H1 (cell line): ENCODE data around the gene ACSF2. TPM values are rescaled to one million over a fixed set of nuclear protein-coding genes. Genes with fewer than 3 reads are reported as not detected.

ENCODE experiments used
- CTCF ChIA-PET: fragments of 300-600 bp; sonication (Branson Sonifier 250); formaldehyde crosslinking; loops from one replicate; lab custom pipeline; 2021; ENCODE audit not compliant: partially characterized antibody; lab: Charles Lee
- POLR2A ChIA-PET: fragments of 300-600 bp; sonication (Branson Sonifier 250); formaldehyde crosslinking; loops from one replicate; lab custom pipeline; 2021; ENCODE audit warnings: inconsistent platforms; ENCODE audit not compliant: partially characterized antibody; lab: Charles Lee
- DNase-seq, 2 experiments: peaks; one replicate each; pipeline versions ENCODE4 v3.0.0 to v3.0.0-alpha.2; 2010 to 2022; ENCODE audit warnings: low spot score in 2 of 2, low read depth in 1 of 2, mixed read lengths in 1 of 2
- FAIRE-seq: peaks from 2 replicates; lab custom pipeline; 2011; peaks lifted over from hg19 to GRCh38; lab: Jason Lieb, UNC
- H2AFZ ChIP-seq: 2 replicates; pipeline ENCODE4 v1.8.1; 2012; ENCODE audit warnings: low read length, inconsistent platforms
- H2AK5ac ChIP-seq: 2 replicates; pipeline ENCODE4 v1.6.1; 2013; ENCODE audit warnings: low read depth, low read length
- H2BK120ac ChIP-seq: replicated peaks from 2 replicates; pipeline ENCODE3; 2013; ENCODE audit warnings: low read depth, low read length, inconsistent platforms
- H2BK12ac ChIP-seq: 2 replicates; pipeline ENCODE4 v1.6.1; 2013; ENCODE audit warnings: low read depth, low read length
- H2BK15ac ChIP-seq: 2 replicates; pipeline ENCODE4 v1.6.1; 2013; ENCODE audit warnings: low read length
- H2BK20ac ChIP-seq: 2 replicates; pipeline ENCODE4 v1.6.1; 2013; ENCODE audit warnings: low read length
- H2BK5ac ChIP-seq: 2 replicates; pipeline ENCODE4 v1.6.1; 2013; ENCODE audit warnings: low read depth, low read length
- H3K14ac ChIP-seq: 2 replicates; pipeline ENCODE4 v1.6.1; 2013; ENCODE audit warnings: inconsistent platforms; ENCODE audit not compliant: insufficient read length
- H3K18ac ChIP-seq: 2 replicates; pipeline ENCODE4 v1.6.1; 2013; ENCODE audit warnings: low read length; ENCODE audit errors: extremely low read depth
- H3K23ac ChIP-seq: 2 replicates; pipeline ENCODE4 v1.6.1; 2013; ENCODE audit warnings: inconsistent platforms; ENCODE audit not compliant: insufficient read length
- H3K23me2 ChIP-seq: 2 replicates; pipeline ENCODE4 v1.6.1; 2013; ENCODE audit warnings: low read depth, low read length
- H3K27ac ChIP-seq: 2 replicates; pipeline ENCODE4 v1.6.1; 2011; ENCODE audit warnings: low read depth, low read length, inconsistent platforms
- H3K27me3 ChIP-seq, 4 experiments: replicated peaks in 1 of 4; 1 replicate in 1 of 4; 2 replicates in 3 of 4; pipeline versions ENCODE4 v1.6.1 to v1.8.1; 2011 to 2013; ENCODE audit warnings: low read length in 3 of 4, mild to moderate bottlenecking in 3 of 4, inconsistent platforms in 2 of 4, mixed read lengths in 2 of 4, moderate library complexity in 1 of 4; ENCODE audit not compliant: control insufficient read depth in 3 of 4, insufficient read depth in 3 of 4; ENCODE audit errors: extremely low read depth in 1 of 4
- H3K36me3 ChIP-seq, 4 experiments: 2 replicates each; pipeline versions ENCODE4 v1.6.1 to v1.8.1; 2011 to 2013; ENCODE audit warnings: mild to moderate bottlenecking in 4 of 4, low read length in 3 of 4, moderate library complexity in 2 of 4, control low read depth in 1 of 4, inconsistent platforms in 1 of 4; ENCODE audit not compliant: insufficient read depth in 4 of 4, control insufficient read depth in 2 of 4
- H3K4ac ChIP-seq: replicated peaks from 2 replicates; pipeline ENCODE3; 2013; ENCODE audit warnings: low read length, low read depth, mixed read lengths, inconsistent platforms; ENCODE audit not compliant: insufficient read length
- H3K4me1 ChIP-seq, 4 experiments: replicated peaks in 1 of 4; 1 replicate in 1 of 4; 2 replicates in 3 of 4; pipeline versions ENCODE4 v1.6.1 to v1.8.1; 2011 to 2013; ENCODE audit warnings: low read length in 3 of 4, inconsistent platforms in 2 of 4, mixed read lengths in 1 of 4; ENCODE audit not compliant: insufficient read depth in 4 of 4, control insufficient read depth in 3 of 4
- H3K4me2 ChIP-seq, 2 experiments: 2 replicates each; pipeline versions ENCODE4 v1.6.1 to v1.8.1; 2011 to 2013; ENCODE audit warnings: low read depth in 2 of 2, low read length in 2 of 2, control low read depth in 1 of 2, inconsistent platforms in 1 of 2, mild to moderate bottlenecking in 1 of 2; ENCODE audit not compliant: insufficient read depth in 1 of 2
- H3K4me3 ChIP-seq, 4 experiments: fragments of 200-600, 300-600 bp in 1 of 4; sonication (generic), shearing (Covaris generic), sonication (Bioruptor Twin) in 1 of 4; 2 replicates each; pipeline versions ENCODE4 v1.5.1 to v1.8.1; 2011 to 2016; ENCODE audit warnings: low read length in 4 of 4, low read depth in 3 of 4, control low read depth in 2 of 4, inconsistent platforms in 2 of 4, mild to moderate bottlenecking in 2 of 4, mixed read lengths in 1 of 4, moderate library complexity in 1 of 4; ENCODE audit not compliant: insufficient read depth in 2 of 4; ENCODE audit errors: extremely low read depth in 1 of 4
- H3K56ac ChIP-seq: replicated peaks from 2 replicates; pipeline ENCODE3; 2013; ENCODE audit warnings: low read depth, mild to moderate bottlenecking, mixed read lengths, low read length, inconsistent platforms; ENCODE audit not compliant: insufficient read length
- H3K79me1 ChIP-seq: 2 replicates; pipeline ENCODE4 v1.6.1; 2013; ENCODE audit warnings: low read depth, low read length, control low read depth
- H3K79me2 ChIP-seq, 2 experiments: 2 replicates each; pipeline versions ENCODE4 v1.6.1 to v1.8.1; 2012 to 2013; ENCODE audit warnings: low read length in 2 of 2, mild to moderate bottlenecking in 2 of 2, inconsistent platforms in 1 of 2; ENCODE audit not compliant: insufficient read depth in 2 of 2, control insufficient read depth in 1 of 2
- H3K9ac ChIP-seq, 4 experiments: replicated peaks in 1 of 4; 1 replicate in 1 of 4; 2 replicates in 3 of 4; pipeline versions ENCODE4 v1.6.1 to v1.8.1; 2011 to 2013; ENCODE audit warnings: low read depth in 3 of 4, low read length in 3 of 4, control low read depth in 2 of 4, mild to moderate bottlenecking in 2 of 4, moderate library complexity in 2 of 4, inconsistent platforms in 1 of 4; ENCODE audit errors: extremely low read depth in 1 of 4
- H3K9me3 ChIP-seq, 2 experiments: 2 replicates each; pipeline versions ENCODE4 v1.6.1 to v1.8.1; 2012 to 2013; ENCODE audit warnings: mild to moderate bottlenecking in 2 of 2, moderate library complexity in 2 of 2, control low read depth in 1 of 2, inconsistent platforms in 1 of 2, low read depth in 1 of 2, low read length in 1 of 2, mixed read lengths in 1 of 2; ENCODE audit not compliant: insufficient read depth in 2 of 2
- H4K20me1 ChIP-seq, 2 experiments: replicated peaks in 1 of 2; 2 replicates each; pipeline versions ENCODE3 to v1.8.1; 2011 to 2013; ENCODE audit warnings: inconsistent platforms in 2 of 2, low read length in 2 of 2, mild to moderate bottlenecking in 1 of 2; ENCODE audit not compliant: insufficient read depth in 2 of 2, control insufficient read depth in 1 of 2
- H4K5ac ChIP-seq: 2 replicates; pipeline ENCODE4 v1.6.1; 2013; ENCODE audit warnings: low read length, low read depth, mixed read lengths, inconsistent platforms; ENCODE audit not compliant: insufficient read length
- H4K8ac ChIP-seq: 2 replicates; pipeline ENCODE4 v1.8.0; 2013; ENCODE audit warnings: mild to moderate bottlenecking, moderate library complexity, low read length, inconsistent platforms; ENCODE audit not compliant: insufficient read depth; ENCODE audit errors: extremely low read depth
- H4K91ac ChIP-seq: replicated peaks from 2 replicates; pipeline ENCODE3; 2013; ENCODE audit warnings: low read length, mixed read lengths, inconsistent platforms; ENCODE audit not compliant: insufficient read length
- ATF2 ChIP-seq: IDR thresholded peaks from 2 replicates; pipeline ENCODE4 v1.6.1; 2012; ENCODE audit warnings: low read length, inconsistent platforms
- NANOG ChIP-seq: IDR thresholded peaks from 2 replicates; pipeline ENCODE4 v1.6.1; 2011; ENCODE audit warnings: low read length, low read depth, mild to moderate bottlenecking, inconsistent platforms; ENCODE audit not compliant: insufficient read depth, poor library complexity, severe bottlenecking
- POLR2AphosphoS5 ChIP-seq: IDR thresholded peaks from 2 replicates; pipeline ENCODE4 v1.6.1; 2011; ENCODE audit warnings: low read depth, low read length
- SRF ChIP-seq: IDR thresholded peaks from 2 replicates; pipeline ENCODE4 v1.6.1; 2011; ENCODE audit warnings: mild to moderate bottlenecking, low read depth, low read length, moderate library complexity
- WGBS, 2 experiments: shearing (Covaris generic) in 1 of 2; methylation state at CpG; one replicate each; pipeline versions ENCODE4 v1.1.6 to v1.1.7; 2013 to 2015; ENCODE audit warnings: low lambda C conversion rate in 2 of 2, mixed read lengths in 2 of 2, inconsistent platforms in 1 of 2, low coverage in 1 of 2, missing lambda C conversion rate in 1 of 2; ENCODE audit not compliant: insufficient replicate concordance in 2 of 2, insufficient coverage in 1 of 2, insufficient read length in 1 of 2; ENCODE audit errors: extremely low coverage in 1 of 2, missing lambda C conversion rate in 1 of 2; 5-methylcytosine and 5-hydroxymethylcytosine counted together
- polyA plus RNA-seq, 7 experiments: library from polyadenylated mRNA; depleted of rRNA in 3 of 7; stranded (reverse) in 5 of 7; unstranded in 2 of 7; fragments of >200 nt in 5 of 7; fragments of 200-250 nt in 2 of 7; gene quantifications; 1 replicate in 5 of 7; 2 replicates in 1 of 7; 4 replicates in 1 of 7; pipeline versions ENCODE4 v1.2.1 to v1.2.3, GENCODE V29; 2011 to 2013; ENCODE audit warnings: missing spikeins in 2 of 7, mixed read lengths in 2 of 7
- total RNA-seq: library from RNA; stranded (reverse); fragmentation: NEBNext Ultra II Directional; extraction: Animal tissue kit (Norgen Biotek cat#: 25700); gene quantifications from 2 replicates; pipeline ENCODE4 v1.2.1, GENCODE V29; 2021

Gene ACSF2
- total and polyA plus RNA-seq, 2 of the 8 experiments (the other 6 are each of a cell fraction or from before 2014, with no cell fraction given) = 14.5 to 16.3 TPM

- no peak overlapping the region for H3K4ac ChIP-seq
- no peaks in the 10 kb centered on the region for H3K79me1 ChIP-seq
- H4K20me1 ChIP-seq = no peaks in the 10 kb centered on the region
- H3K9ac ChIP-seq = no peak overlapping the region
- no peak overlapping the region for H3K27ac ChIP-seq
- H3K23me2 ChIP-seq = no peaks in the 10 kb centered on the region
- H2BK12ac ChIP-seq = no peak overlapping the region
- no peak overlapping the region for H3K56ac ChIP-seq
- TF ChIP-seq ATF2 = no peak
- TF ChIP-seq NANOG = no peak
- no peak for TF ChIP-seq POLR2AphosphoS5
- TF ChIP-seq SRF = no peak
- peaks cover 0 to 2% (median 0%) of the 10 kb centered on the region in 4 experiments; a peak in 2 of 7 replicates for H3K4me1 ChIP-seq
- no peak for DNase-seq
- no peak overlapping the region for H3K14ac ChIP-seq
- H2BK15ac ChIP-seq = no peak overlapping the region
- no peak overlapping the region for H2BK120ac ChIP-seq
- FAIRE-seq = no peak
- no peaks in the 10 kb centered on the region for H3K9me3 ChIP-seq
- 85% methylated on average over 8 of the region's 8 CpGs; no CpG with 5 or more reads in 1 of the 2 experiments for WGBS, 2 experiments
- no peak overlapping the region for H2BK5ac ChIP-seq
- no peaks in the 10 kb centered on the region; a peak in 1 of 7 replicates for H3K27me3 ChIP-seq
- no peak overlapping the region for H3K4me2 ChIP-seq
- H4K5ac ChIP-seq = no peak overlapping the region
- no peak overlapping the region for H3K23ac ChIP-seq
- no peak overlapping the region for H2BK20ac ChIP-seq
- no peaks in the 10 kb centered on the region for H3K36me3 ChIP-seq
- H2AFZ ChIP-seq = no peak overlapping the region
- H3K4me3 ChIP-seq = no peak overlapping the region
- ChIA-PET CTCF (interaction anchor here (0.5 to 2.7 kb wide), 9 partner anchors 12 to 256 kb away, joined by 3 to 12 read pairs (median 3); no protein-coding TSS in a partner anchor), POLR2A (interaction anchor here (1.0 to 2.4 kb wide), 2 partner anchors 13 to 14 kb away, joined by 3 to 13 read pairs; partner anchors contain the start of gene EPN3)
- H4K8ac ChIP-seq = no peak overlapping the region; the same call in 1 of the 2 replicates
- H3K79me2 ChIP-seq = no peaks in the 10 kb centered on the region
- no peak overlapping the region for H4K91ac ChIP-seq
- no peak overlapping the region for H2AK5ac ChIP-seq
- H3K18ac ChIP-seq = no peak overlapping the region
These were observed 93.3 kb downstream of the ACSF2 start for GRCh38 chr17:50519141-50519834.
